Measurements from ENCODE around the gene SGSM2.

GRCh38 chr17:2384439-2385127 is 47.3 kb downstream of the SGSM2 start:
- TF ChIP-seq POLR2A (IDR thresholded peaks at IDR 0.05; ENCODE audit: low read depth, low read length) (no peak), POLR2AphosphoS5 (IDR thresholded peaks at IDR 0.05; ENCODE audit: low read depth, low read length) (no peak), TAF1 (IDR thresholded peaks at IDR 0.05; ENCODE audit: borderline replicate concordance, low read depth, low read length) (no peak)
